ENCODE measurements around the gene IPPK. TPM values are rescaled to one million over a fixed set of nuclear protein-coding genes. Genes with fewer than 3 reads are reported as not detected.
"Not testable (repeated sequence)": the region's sequence is repeated elsewhere in the genome, so short reads cannot be mapped to it uniquely, and the experiment has no call there.

The IPPK gene
- total RNA-seq, 4 donors from 2014 or later = 8.0 to 18.8 (median 11.0) TPM

DNA sequence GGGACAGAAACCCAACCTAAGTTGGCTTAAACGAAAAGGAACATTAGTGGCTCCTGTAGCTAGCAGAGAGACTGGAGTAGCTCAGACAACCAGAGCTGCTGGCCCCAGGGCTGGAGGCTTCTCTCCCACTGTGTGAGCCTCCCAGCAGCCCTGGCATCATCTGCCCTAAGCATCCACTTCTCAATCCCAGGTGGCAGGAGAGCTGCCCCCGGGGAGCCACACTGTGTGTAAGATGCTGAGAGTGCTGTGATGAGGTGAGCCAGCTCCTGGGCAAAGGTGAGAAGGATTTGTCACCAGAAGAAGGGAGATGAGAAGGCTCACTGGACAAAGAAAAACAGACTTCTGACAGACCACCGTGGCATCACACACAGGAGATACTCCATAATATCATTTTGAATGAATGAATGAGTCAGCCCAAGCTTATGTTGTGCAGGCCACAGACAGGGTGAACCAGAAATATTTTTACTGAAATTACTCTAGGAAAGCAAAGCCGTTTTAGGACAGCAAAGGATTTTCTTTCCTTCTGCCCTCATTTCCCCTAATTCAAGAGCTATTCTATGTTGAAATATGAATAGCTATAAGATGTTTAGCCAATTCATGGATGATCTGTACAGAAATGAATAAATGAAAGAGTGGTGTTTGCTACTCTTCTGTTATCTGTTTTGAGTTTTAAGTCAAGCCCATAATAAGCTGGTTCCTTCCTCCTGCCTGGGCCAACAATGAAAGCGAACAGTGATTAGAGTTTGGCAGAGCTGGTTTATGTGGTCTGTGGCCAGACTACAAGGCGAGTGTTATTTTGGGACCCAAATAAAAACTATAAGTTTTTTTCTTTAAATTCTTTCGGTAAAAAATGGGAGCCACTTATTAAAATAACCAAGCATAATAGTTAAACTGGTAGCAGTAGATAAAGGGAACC is 76.7 kb downstream of the IPPK start:
- no peaks in the 10 kb centered on the region for H3K27me3 ChIP-seq
- 65 to 73% methylated on average over 7 of the region's 7 CpGs for WGBS, 2 donors
- TF ChIP-seq, protein P1, sequence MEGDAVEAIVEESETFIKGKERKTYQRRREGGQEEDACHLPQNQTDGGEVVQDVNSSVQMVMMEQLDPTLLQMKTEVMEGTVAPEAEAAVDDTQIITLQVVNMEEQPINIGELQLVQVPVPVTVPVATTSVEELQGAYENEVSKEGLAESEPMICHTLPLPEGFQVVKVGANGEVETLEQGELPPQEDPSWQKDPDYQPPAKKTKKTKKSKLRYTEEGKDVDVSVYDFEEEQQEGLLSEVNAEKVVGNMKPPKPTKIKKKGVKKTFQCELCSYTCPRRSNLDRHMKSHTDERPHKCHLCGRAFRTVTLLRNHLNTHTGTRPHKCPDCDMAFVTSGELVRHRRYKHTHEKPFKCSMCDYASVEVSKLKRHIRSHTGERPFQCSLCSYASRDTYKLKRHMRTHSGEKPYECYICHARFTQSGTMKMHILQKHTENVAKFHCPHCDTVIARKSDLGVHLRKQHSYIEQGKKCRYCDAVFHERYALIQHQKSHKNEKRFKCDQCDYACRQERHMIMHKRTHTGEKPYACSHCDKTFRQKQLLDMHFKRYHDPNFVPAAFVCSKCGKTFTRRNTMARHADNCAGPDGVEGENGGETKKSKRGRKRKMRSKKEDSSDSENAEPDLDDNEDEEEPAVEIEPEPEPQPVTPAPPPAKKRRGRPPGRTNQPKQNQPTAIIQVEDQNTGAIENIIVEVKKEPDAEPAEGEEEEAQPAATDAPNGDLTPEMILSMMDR (IDR thresholded peaks at IDR 0.05) = no peak
- TF ChIP-seq POLR2A (IDR thresholded peaks at IDR 0.05) = no peak
- TF ChIP-seq EP300 (IDR thresholded peaks at IDR 0.05) = no peak
- DNase-seq (ENCODE audit: low spot score in 2 of 2) = no peak
- H3K27ac ChIP-seq = peak overlapping the region in 1 of 4 donors; percentile 9
- peaks cover 0 to 38% (median 8%) of the 10 kb centered on the region in 4 donors for H3K4me1 ChIP-seq
- H3K4me3 ChIP-seq = no peak overlapping the region
- no peaks in the 10 kb centered on the region for H3K36me3 ChIP-seq
- H3K9me3 ChIP-seq = no peaks in the 10 kb centered on the region

DNA sequence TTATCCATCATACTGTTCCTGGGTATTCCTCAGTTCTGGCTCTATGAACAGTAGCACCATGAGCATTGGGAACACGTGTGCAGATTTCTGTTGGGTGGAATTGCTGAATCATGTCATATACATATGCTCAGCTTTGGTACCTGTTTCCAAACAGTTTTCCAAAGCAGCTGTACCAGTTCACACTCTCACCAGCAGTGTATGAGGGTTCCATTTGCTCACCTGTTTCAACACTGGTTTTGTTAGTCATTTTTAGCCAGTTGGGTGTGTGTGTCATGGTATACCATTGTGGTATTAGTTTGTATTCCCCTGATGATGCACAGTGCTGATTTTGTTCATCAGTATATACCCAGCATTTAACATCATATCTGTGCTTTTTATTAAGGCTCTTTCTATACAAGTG is 77.4 kb downstream of the IPPK start:
- H3K27me3 ChIP-seq = no peaks in the 10 kb centered on the region
- H3K27ac ChIP-seq = no peak overlapping the region
- 86% methylated on average over 1 of the region's 1 CpG for WGBS, 2 donors
- H3K9me3 ChIP-seq = no peaks in the 10 kb centered on the region
- TF ChIP-seq, protein P1 (IDR thresholded peaks at IDR 0.05) = no peak
- TF ChIP-seq POLR2A (IDR thresholded peaks at IDR 0.05) (no peak), EP300 (IDR thresholded peaks at IDR 0.05) (no peak)
- H3K4me1 ChIP-seq = peaks cover 0 to 32% (median 6%) of the 10 kb centered on the region in 4 donors
- no peaks in the 10 kb centered on the region for H3K36me3 ChIP-seq
- no peak overlapping the region for H3K4me3 ChIP-seq
- no peak for DNase-seq (ENCODE audit: low spot score in 2 of 2)

- peak in 1 of 2 donors; percentile 80 for DNase-seq (ENCODE audit: low spot score in 2 of 2)
- Histone ChIP-seq H3K4me1 (peaks cover 0 to 25% (median 6%) of the 10 kb centered on the region in 4 donors), H3K9me3 (peaks cover 0 to 7% (median 0%) of the 10 kb centered on the region in 4 donors), H3K27me3 (no peaks in the 10 kb centered on the region), H3K36me3 (no peaks in the 10 kb centered on the region), H3K27ac (peak overlapping the region in 1 of 4 donors; percentile 1), H3K4me3 (no peak overlapping the region)
- TF ChIP-seq, protein P1 (IDR thresholded peaks at IDR 0.05) = no peak
- TF ChIP-seq EP300 (IDR thresholded peaks at IDR 0.05) (peak in 1 of 2 donors; percentile 90), POLR2A (IDR thresholded peaks at IDR 0.05) (no peak)
- WGBS, 2 donors = 12 to 20% methylated on average over 3 of the region's 3 CpGs
Measured at GRCh38 chr9:92590377-92590776, 79.6 kb downstream of the IPPK start.

GRCh38 chr9:92589923-92590322 is 80.0 kb downstream of the IPPK start:
- Histone ChIP-seq H3K36me3 (no peaks in the 10 kb centered on the region), H3K9me3 (peaks cover 0 to 7% (median 0%) of the 10 kb centered on the region in 4 donors), H3K4me3 (no peak overlapping the region), H3K27ac (no peak overlapping the region), H3K27me3 (no peaks in the 10 kb centered on the region), H3K4me1 (peaks cover 0 to 25% (median 6%) of the 10 kb centered on the region in 4 donors)
- TF ChIP-seq POLR2A (IDR thresholded peaks at IDR 0.05) (no peak), EP300 (IDR thresholded peaks at IDR 0.05) (no peak)
- TF ChIP-seq, protein P1 (IDR thresholded peaks at IDR 0.05) = no peak
- WGBS, 2 donors = 51% methylated on average over 1 of the region's 1 CpG
- DNase-seq (ENCODE audit: low spot score in 2 of 2) = no peak

GRCh38 chr9:92576175-92576574 is 93.8 kb downstream of the IPPK start:
- Histone ChIP-seq H3K27me3 (no peaks in the 10 kb centered on the region), H3K4me1 (no peaks in the 10 kb centered on the region), H3K36me3 (no peaks in the 10 kb centered on the region), H3K4me3 (no peak overlapping the region), H3K9me3 (peaks cover 0 to 12% (median 0%) of the 10 kb centered on the region in 4 donors), H3K27ac (no peak overlapping the region)
- TF ChIP-seq POLR2A (IDR thresholded peaks at IDR 0.05) = no peak
- DNase-seq (ENCODE audit: low spot score in 2 of 2) = no peak
- 67 to 76% methylated on average over 1 of the region's 1 CpG for WGBS, 2 donors

GRCh38 chr9:92573612-92574011 is 96.3 kb downstream of the IPPK start:
- peaks cover 0 to 19% (median 0%) of the 10 kb centered on the region in 4 donors for H3K9me3 ChIP-seq
- not testable (repeated sequence) for H3K4me1 ChIP-seq; H3K4me3 ChIP-seq; DNase-seq (ENCODE audit: low spot score in 2 of 2); H3K27me3 ChIP-seq; H3K27ac ChIP-seq; H3K36me3 ChIP-seq
- 98% methylated on average over 11 to 14 of the region's 14 CpGs for WGBS, 2 donors

DNA sequence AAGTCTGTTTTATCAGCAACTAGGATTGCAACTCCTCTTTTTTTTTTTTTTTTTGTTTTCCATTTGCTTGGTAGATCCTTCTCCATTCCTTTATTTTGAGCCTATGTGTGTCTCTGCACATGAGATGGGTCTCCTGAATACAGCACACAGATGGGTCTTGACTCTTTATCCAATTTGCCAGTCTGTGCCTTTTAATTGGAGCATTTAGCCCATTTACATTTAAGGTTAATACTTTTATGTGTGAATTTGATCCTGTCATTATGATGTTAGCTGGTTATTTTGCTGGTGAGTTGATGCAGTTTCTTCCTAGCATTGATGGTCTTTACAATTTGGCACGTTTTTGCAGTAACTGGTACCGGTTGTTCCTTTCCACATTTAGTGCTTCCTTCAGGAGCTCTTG is 98.1 kb downstream of the IPPK start:
- H3K27ac ChIP-seq; H3K4me3 ChIP-seq; H3K36me3 ChIP-seq; DNase-seq (ENCODE audit: low spot score in 2 of 2); H3K27me3 ChIP-seq; H3K4me1 ChIP-seq: not testable (repeated sequence)
- 89 to 92% methylated on average over 2 of the region's 2 CpGs for WGBS, 2 donors
- peaks cover 0 to 19% (median under 1%) of the 10 kb centered on the region in 4 donors for H3K9me3 ChIP-seq

Data from tibial nerve (tissue), 4 donors.